GM13977 (cell line): ENCODE measurements around the gene PBXIP1.

Experiments used
- DNase-seq: peaks from one replicate; pipeline ENCODE4 v3.0.0; 2012; ENCODE audit warnings: low spot score
- in situ Hi-C: fragments of 300-500 bp; cut with MboI; formaldehyde crosslinking; loops from one replicate; pipeline ENCODE4 v1.12.0; 2022; ENCODE audit warnings: low sequenced_read_pairs, low pct_unique_long_range_greater_than_20kb, mixed read lengths, inconsistent platforms; ENCODE audit not compliant: unreplicated experiment
- TF ChIP-seq, protein P1 (sequence below): IDR thresholded peaks from 2 replicates; pipeline ENCODE4 v1.5.1; 2012; ENCODE audit warnings: mild to moderate bottlenecking, control low read depth; ENCODE audit not compliant: insufficient read depth; ENCODE audit errors: extremely low read depth, missing control alignments

PBXIP1 gene

DNA sequence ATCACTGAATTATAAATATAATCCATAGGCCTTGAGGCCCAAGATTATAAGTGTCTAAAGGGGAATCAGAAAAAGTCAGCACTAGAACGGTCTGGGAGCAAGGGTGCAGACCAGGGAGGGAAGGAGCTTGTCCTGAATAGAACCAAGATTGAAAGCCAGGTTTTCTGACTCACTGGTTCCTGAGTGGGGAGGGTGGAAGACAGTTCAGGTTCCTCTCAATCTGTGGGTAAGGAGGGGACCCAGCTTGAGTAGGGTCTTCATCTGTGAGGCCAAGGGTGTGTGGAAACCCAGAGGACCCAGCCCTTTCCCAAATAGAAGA is 38.3 kb upstream of the PBXIP1 start:
- DNase-seq: no peak
- TF ChIP-seq, protein P1, sequence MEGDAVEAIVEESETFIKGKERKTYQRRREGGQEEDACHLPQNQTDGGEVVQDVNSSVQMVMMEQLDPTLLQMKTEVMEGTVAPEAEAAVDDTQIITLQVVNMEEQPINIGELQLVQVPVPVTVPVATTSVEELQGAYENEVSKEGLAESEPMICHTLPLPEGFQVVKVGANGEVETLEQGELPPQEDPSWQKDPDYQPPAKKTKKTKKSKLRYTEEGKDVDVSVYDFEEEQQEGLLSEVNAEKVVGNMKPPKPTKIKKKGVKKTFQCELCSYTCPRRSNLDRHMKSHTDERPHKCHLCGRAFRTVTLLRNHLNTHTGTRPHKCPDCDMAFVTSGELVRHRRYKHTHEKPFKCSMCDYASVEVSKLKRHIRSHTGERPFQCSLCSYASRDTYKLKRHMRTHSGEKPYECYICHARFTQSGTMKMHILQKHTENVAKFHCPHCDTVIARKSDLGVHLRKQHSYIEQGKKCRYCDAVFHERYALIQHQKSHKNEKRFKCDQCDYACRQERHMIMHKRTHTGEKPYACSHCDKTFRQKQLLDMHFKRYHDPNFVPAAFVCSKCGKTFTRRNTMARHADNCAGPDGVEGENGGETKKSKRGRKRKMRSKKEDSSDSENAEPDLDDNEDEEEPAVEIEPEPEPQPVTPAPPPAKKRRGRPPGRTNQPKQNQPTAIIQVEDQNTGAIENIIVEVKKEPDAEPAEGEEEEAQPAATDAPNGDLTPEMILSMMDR: no peak
- in situ Hi-C loops: no loop called here

DNA sequence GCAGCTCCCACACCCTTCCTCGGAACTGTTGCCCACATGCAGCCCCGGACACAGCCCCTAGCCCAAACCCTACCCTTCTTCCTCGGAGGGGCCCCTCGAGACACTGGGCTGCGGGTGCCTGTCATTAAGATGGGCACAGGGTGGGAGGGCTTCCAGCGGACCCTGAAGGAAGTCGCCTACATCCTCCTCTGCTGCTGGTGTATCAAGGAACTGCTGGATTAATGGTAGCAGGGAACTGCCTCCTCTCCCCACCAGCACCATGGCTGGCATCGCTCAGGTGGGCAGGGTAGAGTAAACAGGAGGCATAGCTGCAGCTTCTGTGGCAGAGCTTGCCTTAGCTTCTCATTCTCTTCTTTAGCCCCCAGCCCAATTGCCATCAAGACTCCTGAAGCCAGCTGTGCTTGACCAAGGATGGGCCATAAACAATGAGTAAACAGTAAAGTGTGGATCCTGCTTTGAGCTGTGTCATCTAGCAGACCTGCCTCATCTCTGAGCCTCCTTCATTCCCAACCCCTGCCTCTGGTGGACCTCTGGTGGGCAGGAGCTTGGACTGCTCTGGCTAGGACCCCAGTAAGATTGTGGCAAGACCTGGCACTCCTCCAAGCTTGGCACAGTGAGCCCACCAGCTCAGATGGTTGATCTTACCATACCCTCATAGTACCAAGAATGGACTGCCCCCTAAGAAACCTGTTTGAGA is 37.8 kb upstream of the PBXIP1 start, which contains the start of gene LENEP:
LENEP (plus strand) TSS at position 15 of the 697 bp plus-strand sequence; CDS start at position 37, 22 bp downstream.
- TF ChIP-seq, protein P1: no peak
- in situ Hi-C loops: no loop called here
- DNase-seq: no peak

DNA sequence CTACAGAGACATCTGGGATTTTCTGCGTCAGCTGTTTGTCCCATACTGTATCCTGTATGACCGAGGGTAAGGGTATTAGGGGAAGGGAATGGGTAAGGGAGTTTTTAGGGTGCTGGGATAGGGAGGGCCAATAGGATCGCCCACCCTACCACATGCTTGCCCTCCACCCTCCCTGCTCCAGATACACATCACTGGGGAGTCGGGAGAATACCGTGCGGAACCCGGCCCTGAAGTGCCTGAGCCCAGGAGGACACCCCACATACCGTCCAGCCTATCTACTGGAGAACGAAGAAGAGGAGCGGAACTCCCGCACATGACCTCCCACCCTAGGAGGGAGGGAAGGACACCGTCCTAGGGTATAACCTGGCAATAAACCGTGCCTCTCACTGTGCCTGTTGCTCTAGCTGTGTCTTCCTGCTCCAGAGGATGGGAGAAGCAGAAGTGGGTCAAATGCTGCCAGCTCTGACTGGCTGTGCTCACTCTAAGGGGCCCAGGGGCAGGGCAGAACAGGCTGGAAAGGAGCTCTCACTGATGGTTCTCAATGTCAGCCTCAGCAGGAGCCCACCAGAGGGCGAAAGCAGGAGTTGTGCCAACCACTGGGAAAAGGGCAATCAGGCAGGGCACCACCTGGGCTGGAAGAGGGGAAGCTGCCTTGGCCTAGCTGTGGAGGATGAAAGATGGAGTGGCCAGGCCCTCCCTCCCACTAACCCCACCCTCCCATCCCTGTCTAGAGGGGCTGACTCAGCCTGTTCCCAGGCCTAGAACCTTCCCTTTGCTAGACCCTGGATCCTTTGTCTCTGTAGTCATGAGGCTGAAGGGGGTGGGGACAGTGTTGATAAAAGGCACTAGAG is 37.0 kb upstream of the PBXIP1 start:
- TF ChIP-seq, protein P1: peak; percentile 12
- DNase-seq: no peak
- in situ Hi-C loops: no loop called here

DNA sequence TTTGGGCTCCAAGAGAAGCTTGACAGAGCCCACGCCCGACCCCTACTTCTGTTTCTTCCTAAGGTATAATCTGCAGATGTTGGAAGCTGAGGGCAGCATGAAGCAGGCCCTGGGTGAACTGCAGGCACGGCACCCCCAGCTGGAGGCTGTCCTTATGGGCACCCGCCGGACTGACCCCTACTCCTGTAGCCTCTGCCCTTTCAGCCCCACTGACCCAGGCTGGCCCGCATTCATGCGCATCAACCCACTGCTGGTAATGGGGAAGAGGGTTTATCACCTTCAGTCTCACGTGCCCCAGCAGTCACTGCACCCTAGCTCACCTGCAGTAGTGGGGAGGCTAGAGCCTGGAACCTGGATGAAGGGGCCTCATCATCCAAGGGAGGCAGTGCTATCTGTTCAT is 34.4 kb upstream of the PBXIP1 start:
- in situ Hi-C loops: no loop called here
- no peak for DNase-seq
- TF ChIP-seq, protein P1: no peak

DNA sequence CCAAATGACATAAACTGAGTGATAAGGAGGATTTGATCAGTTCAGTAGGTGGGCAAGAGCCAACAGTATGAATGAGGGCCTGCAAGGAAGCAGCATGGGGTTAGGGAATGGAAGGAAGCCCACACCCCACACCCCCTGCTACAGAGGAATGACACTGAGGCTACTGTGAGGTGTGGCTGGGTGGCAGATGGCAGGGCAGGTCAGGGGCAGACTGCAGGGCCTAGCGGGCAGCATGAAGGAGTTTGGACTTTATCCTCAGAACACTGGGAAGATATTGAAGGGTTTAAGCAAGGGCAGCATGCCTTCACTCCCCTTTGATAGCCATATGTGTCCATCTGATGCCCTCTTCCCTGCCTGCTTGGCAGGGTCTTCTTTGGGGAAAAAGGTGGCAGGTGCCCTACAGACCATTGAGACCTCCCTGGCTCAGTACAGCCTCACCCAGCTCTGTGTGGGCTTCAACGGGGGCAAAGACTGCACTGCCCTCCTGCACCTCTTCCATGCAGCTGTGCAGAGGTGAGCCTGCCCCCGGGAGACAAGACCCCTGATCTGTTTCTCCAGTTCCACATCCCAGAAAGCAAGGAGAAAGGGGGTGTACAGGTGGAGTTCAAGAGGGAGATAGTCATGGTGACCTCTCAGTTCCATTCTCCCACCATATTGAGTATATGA is 33.4 kb upstream of the PBXIP1 start:
- TF ChIP-seq, protein P1: no peak
- DNase-seq: no peak
- in situ Hi-C loops: no loop called here

DNA sequence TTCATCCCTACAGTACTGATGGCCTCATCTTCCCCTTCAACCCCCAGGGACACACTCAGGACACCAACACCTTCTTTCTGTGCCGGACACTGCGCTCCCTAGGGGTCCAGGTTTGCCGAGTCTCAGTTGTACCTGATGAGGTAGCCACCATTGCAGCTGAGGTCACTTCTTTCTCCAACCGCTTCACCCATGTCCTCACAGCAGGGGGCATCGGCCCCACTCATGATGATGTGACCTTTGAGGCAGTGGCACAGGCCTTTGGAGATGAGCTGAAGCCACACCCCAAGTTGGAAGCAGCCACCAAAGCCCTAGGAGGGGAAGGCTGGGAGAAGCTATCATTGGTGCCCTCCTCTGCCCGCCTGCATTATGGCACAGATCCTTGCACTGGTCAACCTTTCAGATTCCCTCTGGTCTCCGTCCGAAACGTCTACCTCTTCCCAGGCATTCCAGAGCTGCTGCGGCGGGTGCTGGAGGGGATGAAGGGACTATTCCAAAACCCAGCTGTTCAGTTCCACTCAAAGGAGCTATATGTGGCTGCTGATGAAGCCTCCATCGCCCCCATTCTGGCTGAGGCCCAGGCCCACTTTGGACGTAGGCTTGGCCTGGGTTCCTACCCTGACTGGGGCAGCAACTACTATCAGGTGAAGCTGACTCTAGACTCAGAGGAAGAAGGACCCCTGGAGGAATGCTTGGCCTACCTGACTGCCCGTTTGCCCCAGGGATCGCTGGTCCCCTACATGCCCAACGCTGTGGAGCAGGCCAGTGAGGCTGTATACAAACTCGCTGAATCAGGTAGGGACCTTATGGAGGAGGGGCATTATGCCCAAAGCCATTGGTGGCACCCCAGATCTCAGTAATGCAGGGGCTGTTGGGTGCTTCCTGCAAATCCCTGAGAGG is 32.4 kb upstream of the PBXIP1 start:
- TF ChIP-seq, protein P1: peak; percentile 10
- in situ Hi-C loops: no loop called here
- DNase-seq: no peak
